ENCODE results near the gene GPR42.
"Not testable (repeated sequence)": the region's sequence is repeated elsewhere in the genome, so short reads cannot be mapped to it uniquely, and the experiment has no call there.

Gene GPR42

DNA sequence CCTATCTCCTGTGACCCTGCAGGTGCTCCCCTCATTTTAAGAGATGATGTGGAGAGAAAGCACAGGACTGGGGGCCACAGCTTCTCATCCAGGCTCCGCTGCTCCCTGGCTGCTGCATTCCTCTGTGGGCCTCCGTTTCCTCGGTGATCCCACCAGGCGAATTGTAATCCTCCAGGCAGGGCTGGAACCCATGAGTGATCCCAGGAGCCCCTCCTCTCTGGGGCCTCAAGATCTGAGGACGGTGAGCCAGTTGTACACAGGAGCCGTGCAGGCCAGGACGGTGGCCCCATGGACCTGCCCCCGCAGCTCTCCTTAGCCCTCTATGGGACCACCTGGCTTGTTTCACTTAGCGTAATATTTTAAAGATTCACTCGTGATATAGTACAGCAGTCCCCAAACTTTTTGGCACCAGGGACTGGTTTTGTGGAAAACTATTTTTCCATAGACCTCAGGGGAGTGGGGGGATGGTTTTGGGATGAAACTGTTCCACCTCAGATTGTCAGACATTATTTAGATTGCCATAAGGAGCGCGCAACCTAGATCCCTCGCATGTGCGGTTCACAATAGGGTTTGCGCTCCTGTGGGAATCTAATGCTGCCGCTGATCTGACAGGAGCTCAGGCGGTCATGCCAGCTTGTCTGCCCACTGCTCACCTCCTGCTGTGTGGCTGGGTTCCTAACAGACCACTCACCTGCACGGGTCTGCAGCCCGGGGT, 7.0 kb upstream of the GPR42 start:
- no peak for DNase-seq (ENCODE audit: low read depth in 2 of 2)

DNA sequence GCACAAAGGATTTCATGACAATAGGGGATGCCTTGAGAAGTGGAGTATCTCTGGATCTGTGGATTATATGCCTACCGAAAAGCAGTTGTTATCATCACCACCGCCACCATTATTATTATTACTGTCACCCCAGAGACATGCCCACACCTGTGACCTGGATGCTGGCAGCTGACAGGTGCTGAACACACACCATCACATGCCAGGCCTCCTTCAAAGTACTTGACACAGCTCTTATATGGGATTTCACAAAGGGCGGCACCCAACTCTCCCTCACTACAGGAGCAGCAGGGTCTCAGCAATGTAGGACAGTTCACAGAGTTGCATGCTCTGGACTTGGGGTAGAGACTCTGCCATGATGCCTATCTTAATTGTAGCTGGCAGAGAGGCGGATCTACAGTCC, 5.6 kb upstream of the GPR42 start:
- DNase-seq (ENCODE audit: low read depth in 2 of 2) = no peak

DNA sequence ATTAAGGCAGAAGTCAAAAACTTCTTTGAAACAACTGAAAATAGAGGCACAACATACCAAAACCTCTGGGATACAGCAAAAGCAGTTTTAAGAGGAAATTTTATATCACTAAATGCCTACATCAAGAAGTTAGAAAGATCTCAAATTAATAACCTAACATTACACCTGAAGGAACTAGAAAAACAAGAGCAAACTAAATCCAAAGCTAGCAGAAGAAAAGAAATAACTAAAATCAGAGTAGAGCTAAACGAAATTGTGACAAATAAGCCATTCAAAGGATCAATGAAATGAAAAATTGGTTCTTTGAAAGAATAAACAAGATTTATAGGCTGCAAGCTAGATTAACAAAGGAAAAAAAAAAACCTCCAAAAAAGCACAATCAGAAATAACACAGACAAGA, 2.5 kb upstream of the GPR42 start:
- no peak for DNase-seq (ENCODE audit: low read depth in 2 of 2)

DNA sequence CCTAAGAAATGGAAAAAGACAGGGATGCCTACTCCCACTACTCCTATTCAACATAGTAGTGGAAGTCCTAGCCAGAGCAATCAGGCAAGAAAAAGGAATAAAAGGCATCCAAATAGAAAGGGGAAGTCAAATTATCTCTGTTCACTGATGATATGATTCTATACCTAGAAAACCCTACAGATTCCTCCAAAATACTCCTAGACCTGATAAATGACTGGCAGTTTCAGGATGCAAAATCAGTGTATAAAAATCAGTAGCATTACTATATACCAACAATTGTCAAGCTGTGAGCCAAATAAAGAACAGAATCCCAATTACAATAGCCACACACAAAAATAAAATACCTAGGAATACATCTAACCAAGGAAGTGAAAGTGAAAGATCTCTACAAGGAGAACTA, 1.3 kb upstream of the GPR42 start:
- no peak for DNase-seq (ENCODE audit: low read depth in 2 of 2)

DNA sequence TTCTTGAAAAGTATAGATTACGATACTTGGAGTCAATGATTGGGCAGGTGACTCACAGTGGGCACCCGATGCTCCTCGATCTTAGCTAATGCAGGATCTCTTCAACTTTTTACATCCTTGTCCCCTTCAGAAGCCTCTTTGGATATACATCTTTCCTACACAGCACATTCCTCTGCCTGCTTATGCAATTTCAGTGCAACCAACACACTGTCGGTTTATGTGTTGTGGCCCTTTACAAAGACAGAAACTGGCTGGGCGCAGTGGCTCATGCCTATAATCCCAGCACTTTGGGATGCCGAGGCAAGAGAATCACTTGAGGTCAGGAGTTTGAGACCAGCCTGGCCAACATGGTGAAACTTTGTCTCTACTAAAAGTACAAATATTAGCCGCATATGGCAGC, 2.6 kb downstream of the GPR42 start:
- DNase-seq (ENCODE audit: low read depth in 2 of 2) = no peak

DNA sequence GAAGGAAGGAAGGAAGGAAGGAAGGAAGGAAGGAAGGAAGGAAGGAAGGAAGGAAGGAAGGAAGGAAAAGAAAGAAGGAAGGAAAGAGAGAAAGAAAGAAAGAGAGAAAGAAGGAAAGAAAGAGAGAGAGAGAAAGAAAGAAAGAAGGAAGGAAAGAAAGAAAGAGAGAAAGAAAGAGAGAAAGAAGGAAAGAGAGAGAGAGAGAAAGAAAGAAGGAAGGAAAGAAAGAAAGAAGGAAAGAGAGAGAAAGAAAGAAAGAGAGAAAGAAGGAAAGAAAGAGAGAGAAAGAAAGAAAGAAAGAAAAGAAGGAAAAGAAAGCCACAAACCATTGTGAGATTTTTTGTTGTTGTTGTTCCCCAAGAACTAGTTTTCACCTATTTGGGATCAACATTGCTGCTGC, 3.2 kb downstream of the GPR42 start:
- not testable (repeated sequence) for DNase-seq (ENCODE audit: low read depth in 2 of 2)

DNA sequence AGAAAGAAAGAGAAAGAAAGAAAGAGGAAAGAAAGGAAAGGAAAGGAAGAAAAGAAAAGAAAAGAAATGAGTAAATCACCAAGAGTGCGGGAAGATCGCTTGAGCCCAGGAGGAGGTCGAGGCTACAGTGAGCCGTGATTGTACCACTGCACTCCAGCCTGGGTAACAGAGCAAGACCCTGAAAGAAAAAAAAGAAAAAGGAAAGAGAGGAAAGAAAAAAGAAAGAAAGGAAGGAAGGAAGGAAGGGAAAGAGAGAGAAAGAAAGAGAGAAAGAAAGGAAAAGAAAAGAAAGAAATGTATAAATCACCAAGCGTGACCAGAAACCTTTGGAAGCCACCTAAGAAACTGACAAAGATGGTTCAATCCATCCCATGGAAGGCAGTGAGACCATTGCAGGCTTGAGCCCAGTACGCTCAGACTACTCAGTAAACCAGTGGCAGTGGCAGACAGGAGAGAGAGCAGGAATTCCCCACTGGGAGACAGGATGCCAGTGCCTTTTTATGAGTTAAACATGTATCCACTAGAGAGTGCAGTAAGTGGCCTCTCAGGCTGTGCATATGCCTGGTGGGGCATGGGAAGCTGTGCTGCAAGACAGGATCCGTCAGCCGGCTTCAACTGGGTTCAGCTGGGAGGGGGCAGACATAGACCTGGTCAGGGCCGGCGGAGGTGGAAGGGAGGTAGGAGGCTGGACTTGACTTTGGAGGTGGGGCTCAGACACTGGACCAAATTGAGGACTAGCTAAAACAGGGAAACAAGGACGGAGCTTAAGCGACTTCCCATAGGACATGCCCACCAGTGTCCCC, 4.8 kb downstream of the GPR42 start:
- DNase-seq (ENCODE audit: low read depth in 2 of 2) = no peak

DNA sequence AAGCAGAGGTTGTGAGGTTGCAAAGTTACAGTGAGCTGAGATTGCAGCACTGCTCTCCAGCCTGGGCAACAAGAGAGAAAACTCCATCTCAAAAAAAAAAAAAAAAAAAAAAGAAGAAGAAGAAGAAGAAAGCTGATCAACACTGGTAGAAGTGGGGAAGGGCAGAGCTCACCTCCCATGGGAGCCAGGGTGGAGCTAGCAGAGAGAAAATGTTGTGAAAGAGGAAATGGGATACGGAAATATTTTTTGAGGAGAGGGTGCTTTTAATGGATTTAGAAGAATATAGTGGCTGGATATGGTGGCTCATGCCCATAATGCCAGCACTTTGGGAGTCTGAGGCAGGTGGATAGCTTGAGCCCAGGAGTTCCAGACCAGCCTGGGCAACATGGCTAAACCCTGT, 6.8 kb downstream of the GPR42 start:
- DNase-seq (ENCODE audit: low read depth in 2 of 2) = no peak

DNA sequence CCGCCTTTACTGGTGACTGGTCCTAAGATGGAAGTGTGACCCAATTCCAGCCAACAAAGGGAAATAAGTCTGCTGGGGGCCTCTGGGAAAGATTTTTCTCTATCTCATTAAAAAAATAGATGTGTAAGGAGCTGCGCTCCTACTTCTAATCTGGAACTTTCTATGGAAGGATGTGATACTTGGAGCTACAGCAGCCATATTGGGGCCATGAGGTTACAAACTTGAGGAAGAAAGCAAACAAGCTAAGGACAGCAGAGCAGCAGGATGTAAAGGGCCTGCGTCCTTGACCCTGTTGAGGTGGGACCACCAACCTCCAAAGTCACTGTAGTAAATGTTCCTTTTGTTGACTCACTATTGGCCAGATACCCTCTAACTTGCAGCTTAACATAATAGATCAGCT, 7.5 kb downstream of the GPR42 start:
- DNase-seq (ENCODE audit: low read depth in 2 of 2) = no peak

DNA sequence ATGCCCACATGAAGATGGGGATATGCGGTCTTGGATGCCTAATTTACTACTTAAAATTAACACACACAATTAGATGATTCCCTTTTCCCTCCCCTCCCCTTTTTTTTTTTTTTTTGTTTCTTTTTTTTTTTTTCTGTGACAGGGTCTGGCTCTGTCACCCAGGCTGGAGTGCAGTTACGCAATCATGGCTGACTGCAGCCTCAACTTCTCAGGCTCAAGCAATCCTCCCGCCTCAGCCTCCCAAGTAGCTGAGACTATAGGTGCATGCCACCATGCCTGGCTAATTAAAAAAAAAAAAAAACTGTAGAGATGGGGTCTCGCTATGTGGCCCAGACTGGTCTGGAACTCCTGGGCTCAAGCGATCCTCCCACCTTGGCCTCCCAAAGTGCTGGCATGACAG, 8.7 kb downstream of the GPR42 start:
- not testable (repeated sequence) for DNase-seq (ENCODE audit: low read depth in 2 of 2)

DNA sequence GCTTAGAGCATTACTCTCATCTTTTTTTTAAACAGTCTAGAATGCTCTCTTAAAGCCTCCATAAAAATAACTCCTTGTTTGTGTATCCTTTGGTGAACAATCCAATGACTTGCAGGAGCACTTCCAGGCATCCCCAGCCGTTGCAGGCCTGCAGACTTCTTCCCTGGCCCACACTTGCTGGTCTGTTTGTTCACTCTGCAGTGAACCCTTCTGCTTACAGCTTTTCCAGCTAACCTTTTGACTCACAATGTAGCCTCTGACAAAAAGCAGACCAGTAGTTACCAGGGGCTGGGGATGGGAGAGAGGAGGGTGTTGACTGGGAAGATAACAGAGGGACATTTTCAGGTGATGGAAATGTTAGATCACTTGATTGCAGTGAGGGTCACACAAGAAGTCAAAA, 9.1 kb downstream of the GPR42 start:
- DNase-seq (ENCODE audit: low read depth in 2 of 2) = no peak

DNA sequence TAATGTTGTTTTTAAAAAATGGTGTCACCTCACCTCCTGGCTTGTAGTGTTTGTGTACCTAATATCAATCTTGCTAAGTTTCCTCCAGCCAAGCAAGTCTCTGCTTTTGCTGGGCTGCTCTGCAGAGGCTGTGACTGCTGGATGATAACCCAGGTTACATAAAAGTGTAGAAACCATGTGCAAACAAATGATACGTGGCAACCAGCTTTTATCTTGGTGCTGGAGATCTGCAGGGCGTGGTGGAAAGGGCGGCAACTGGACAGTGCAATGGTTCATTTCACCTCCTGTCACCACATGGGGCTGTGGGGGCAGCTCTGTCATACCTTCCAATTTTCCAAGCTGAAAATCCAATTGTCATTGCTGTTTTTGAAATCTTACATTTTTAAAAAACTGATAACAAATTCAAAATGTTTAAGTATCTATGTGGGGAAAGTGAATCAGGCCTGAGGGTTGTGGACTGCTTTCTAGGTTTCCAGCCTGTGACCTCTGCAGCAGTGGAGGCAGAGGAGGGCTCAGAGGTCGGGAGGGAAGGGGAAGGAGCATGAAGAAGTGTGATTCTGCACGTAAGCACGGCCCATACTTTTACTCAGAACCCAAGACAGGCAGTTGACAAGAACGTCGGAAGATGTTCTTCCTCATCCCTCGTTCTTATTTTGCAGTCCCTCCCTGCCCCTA, 9.7 kb downstream of the GPR42 start:
- no peak for DNase-seq (ENCODE audit: low read depth in 2 of 2)

DNA sequence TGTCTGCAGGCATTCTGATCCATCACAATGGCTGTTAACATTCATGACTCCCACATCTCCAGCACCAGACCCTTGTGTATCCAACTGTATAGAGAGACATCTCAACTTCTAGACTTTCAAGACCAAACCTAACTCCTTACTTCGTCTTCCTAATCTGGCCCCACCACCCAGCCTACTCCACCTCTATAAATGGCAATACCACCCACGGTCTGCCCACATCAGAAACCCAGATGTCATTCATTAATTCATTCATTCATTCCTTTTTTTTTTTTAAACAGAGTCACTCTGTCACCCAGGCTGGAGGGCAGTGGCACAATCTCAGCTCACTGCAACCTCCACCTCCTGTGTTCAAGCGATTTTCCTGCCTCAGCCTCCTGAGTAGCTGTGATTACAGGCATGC, 10.4 kb downstream of the GPR42 start:
- no peak for DNase-seq (ENCODE audit: low read depth in 2 of 2)

DNA sequence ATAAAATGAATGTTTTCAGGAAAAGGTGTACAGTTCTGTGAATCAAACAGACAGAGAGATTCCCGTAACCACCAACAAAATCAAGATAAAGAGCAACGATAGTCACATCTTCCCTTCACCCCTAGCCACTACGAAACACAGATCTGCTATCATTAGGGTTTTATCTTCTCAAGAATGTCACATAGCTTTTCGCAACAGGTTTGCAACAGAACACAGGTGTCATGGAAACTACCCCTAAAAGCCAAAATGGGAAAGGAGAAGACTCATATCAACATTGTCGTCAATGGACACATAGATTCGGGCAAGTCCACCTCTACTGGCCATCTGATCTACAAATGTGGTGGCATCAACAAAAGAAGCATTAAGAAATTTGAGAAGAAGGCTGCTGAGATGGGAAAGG, 11.1 kb downstream of the GPR42 start:
- no peak for DNase-seq (ENCODE audit: low read depth in 2 of 2)

DNA sequence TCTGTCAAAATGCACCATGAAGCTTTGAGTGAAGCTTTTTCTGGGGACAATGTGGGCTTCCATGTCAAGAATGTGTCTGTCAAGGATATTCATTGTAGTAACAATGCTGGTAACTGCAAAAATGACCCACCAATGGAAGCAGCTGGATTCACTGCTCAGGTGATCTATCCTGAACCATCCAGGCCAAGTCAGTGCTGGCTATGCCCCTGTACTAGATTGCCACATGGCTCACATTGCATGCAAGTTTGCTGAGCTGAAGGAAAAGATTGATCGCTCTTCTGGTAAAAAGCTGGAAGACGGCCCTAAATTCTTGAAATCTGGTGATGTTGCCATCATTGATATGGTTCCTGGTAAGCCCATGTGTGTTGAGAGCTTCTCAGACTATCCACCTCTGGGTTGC, 12.7 kb downstream of the GPR42 start:
- no peak for DNase-seq (ENCODE audit: low read depth in 2 of 2)

DNA sequence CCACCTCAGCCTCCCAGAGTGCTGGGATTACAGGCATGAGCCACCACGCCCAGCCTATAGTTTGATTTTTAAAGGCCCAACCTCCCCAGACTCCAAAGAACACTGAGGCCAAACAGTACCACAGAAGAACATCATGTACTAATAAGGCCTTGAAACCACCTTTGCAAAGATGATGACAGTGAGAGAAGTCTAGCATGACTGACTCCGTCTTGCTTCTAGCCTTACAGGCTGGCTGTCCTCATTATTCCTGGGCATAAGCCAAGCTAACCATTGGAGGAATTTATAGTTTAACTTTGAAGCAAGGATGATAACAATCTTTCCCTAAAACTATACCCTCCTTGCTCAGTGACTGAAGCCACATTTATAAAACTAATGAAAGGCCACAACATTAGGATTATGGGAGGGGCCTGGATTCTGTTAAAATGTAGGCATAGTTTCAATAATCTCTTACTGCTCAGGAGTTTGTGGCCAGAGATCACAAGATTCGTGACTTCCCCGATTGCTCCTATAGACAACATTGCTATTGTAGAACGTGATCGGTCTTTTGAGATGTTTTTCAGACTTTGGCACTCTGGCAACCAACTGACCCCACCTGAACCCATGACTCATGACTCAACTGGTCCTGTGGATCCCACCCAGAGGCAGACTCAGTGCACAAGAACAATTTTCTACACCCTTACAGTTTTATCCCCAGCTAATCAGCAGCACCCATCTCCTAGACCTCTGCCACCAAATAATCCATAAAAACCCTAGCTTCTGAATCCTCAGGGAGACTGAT, 17.6 kb downstream of the GPR42 start:
- DNase-seq (ENCODE audit: low read depth in 2 of 2) = no peak

DNA sequence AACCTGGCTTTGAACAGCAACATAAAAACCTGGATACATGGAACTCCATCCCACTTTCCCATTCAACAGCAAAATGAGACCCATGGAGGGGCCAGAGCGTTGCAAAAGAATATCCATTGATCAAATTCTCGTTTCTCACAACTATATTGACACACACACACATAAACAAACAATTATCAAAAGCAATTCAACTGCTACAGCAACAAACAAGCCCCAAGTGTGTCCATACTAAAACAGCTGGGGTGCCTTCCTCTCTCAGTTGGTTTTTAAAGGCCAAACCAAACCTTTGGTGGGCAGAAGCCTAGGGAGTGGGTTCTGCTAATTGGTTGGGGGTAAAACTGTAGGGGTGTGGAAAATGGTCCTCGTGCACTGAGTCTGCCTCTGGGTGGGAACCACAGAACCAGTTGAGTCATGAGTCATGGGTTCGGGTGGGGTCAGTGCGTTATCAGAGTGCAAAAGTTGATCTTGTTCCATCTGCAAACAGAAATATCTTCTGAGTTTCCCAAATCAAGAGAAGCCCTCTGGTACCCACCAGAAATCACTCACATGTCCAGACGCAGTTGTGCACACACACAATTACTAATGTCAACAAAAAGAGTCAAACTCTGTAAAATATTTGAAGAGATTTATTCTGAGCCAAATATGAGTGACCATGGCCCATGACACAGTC, 18.5 kb downstream of the GPR42 start:
- DNase-seq (ENCODE audit: low read depth in 2 of 2) = no peak

DNA sequence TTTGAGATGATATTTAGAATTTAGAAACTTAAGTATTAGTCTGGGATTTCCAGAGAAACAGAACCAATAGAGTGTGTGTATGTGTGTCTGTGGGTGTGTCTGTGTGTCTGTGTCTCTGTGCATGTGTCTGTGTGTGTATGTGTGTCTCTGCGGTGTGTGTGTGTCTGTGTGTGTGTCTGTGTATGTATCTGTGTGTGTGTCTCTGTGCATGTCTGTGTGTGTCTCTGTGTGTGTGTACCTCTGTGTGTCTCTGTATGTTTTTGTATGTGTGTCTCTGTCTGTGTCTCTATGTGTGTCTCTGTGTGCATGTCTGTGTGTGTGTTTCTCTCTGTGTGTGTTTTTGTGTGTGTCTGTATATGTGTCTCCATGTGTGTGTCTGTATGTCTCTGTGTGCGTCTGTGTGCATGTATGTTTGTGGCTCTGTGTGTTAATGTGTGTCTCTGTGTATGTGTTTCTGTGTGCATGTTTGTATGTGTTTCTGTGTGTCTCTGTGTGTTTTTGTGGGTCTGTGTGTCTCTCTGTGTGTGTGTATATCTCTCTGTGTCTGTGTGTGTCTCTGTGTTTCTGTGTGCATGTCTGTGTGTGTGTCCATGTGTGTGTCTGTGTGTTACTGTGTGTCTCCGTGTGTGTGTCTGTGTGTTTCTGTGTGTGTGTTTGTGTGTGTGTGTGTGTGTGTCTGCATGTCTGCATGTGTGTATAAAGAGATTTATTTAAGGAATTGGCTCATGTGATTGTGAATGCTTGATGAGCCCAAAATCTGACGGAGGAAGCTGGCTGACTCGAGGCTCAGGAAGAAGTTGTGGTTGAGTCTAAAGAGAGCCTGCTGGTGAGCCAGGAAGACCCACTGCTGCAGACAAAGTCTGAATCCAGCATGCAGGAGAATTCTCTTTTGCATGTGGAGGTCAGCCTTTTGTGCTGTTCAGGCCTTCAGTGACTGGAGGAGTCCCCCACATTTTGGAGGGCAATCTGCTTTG, 22.2 kb downstream of the GPR42 start:
- no peak for DNase-seq (ENCODE audit: low read depth in 2 of 2)

DNA sequence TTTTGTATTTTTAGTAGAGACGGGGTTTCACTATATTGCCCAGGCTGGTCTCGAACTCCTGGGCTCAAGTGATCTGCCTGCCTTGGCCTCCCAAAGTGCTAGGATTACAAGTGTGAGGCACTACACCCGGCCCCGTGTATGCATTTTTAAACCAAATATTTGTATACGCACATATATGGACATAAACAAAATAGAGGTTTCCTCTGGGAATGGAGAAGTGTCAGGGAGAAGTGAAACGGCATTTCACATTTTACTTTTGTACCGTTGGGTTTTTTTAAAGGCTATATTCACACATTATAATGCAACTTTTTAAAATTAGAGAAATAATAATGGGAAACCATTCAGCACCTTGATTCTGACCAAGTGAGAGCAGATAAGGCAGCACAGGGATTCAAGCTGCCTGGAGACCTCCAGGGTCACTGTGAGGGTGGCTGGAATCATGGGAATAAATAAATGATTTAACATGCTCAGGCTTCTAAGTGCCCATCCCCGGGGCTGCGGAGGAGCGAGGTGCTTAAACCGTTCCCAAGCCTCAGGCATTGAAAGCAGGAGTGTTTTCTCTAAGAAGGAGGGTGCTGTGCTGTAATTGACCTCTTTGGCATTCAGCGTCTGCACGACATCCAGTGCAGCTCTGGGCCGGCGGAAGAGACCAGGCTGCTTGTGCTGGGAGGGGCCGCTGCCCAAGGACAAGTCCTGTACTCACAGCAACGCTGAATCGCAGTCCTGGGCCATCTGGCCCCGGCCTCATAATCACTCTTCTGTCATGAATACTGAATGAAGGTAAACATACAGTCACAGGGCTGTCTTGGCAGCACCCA, 24.7 kb downstream of the GPR42 start:
- no peak for DNase-seq (ENCODE audit: low read depth in 2 of 2)
